SK-N-SH (cell line): ENCODE measurements around the gene XIAP. TPM values are rescaled to one million over a fixed set of nuclear protein-coding genes. Genes with fewer than 3 reads are reported as not detected.

Experiments used
- CTCF ChIA-PET: fragments of 300-600, 350-600 bp; formaldehyde crosslinking; extraction: SDS; loops from one replicate; lab custom pipeline; 2021; lab: Yijun Ruan, JAX
- POLR2A ChIA-PET: fragments of 350-600 bp; sonication (Branson Sonifier 250); formaldehyde crosslinking; extraction: SDS; loops from one replicate; lab custom pipeline; 2020; ENCODE audit warnings: antibody characterized with exemption, inconsistent platforms; lab: Yijun Ruan, JAX
- DNase-seq: peaks from one replicate; pipeline ENCODE4 v3.0.0; 2012
- H2AFZ ChIP-seq: fragments of 200-600 bp; sonication (generic); 2 replicates; pipeline ENCODE4 v1.8.1; 2016; ENCODE audit warnings: antibody characterized with exemption, mild to moderate bottlenecking, low read depth
- H3F3A ChIP-seq: fragments of 200-600 bp; sonication (generic); replicated peaks from 2 replicates; pipeline ENCODE3; 2016; ENCODE audit warnings: antibody characterized with exemption, mild to moderate bottlenecking; ENCODE audit not compliant: insufficient read depth
- H3K27ac ChIP-seq, 2 experiments: fragments of 200-500 bp in 1 of 2; fragments of 200-600 bp in 1 of 2; sonication (Bioruptor generic) in 1 of 2; sonication (generic), shearing (Covaris generic) in 1 of 2; 2 replicates each; pipeline versions ENCODE4 v1.5.1 to v1.6.1; 2014 to 2016; ENCODE audit warnings: low read depth in 2 of 2, inconsistent platforms in 1 of 2, low read length in 1 of 2, mild to moderate bottlenecking in 1 of 2, mixed read lengths in 1 of 2
- H3K27me3 ChIP-seq: fragments of 200-600 bp; sonication (generic), shearing (Covaris generic); 2 replicates; pipeline ENCODE4 v1.6.1; 2016; ENCODE audit warnings: mixed run types; ENCODE audit not compliant: insufficient read depth
- H3K36me3 ChIP-seq, 2 experiments: fragments of 200-500 bp in 1 of 2; fragments of 200-600 bp in 1 of 2; sonication (Bioruptor generic) in 1 of 2; sonication (generic) in 1 of 2; replicated peaks in 1 of 2; 2 replicates each; pipeline versions ENCODE3 to v1.5.1; 2014 to 2016; ENCODE audit warnings: low read length in 1 of 2, mild to moderate bottlenecking in 1 of 2; ENCODE audit not compliant: insufficient read depth in 2 of 2, control insufficient read depth in 1 of 2
- H3K4me1 ChIP-seq, 2 experiments: fragments of 200-500 bp in 1 of 2; fragments of 200-600 bp in 1 of 2; sonication (Bioruptor generic) in 1 of 2; sonication (generic), shearing (Covaris generic) in 1 of 2; 2 replicates each; pipeline versions ENCODE4 v1.5.1 to v1.6.1; 2014 to 2016; ENCODE audit warnings: low read depth in 1 of 2, low read length in 1 of 2, mixed run types in 1 of 2; ENCODE audit not compliant: insufficient read depth in 2 of 2, control insufficient read depth in 1 of 2
- H3K4me2 ChIP-seq: fragments of 200-600 bp; sonication (generic), shearing (Covaris generic); 2 replicates; pipeline ENCODE4 v1.6.1; 2017; ENCODE audit warnings: mixed run types
- H3K4me3 ChIP-seq, 2 experiments: fragments of 200-500 bp in 1 of 2; fragments of 200-600 bp in 1 of 2; sonication (Bioruptor generic) in 1 of 2; sonication (generic), shearing (Covaris generic) in 1 of 2; 2 replicates each; pipeline versions ENCODE4 v1.5.1 to v1.8.1; 2014 to 2016; ENCODE audit warnings: low read depth in 2 of 2, inconsistent platforms in 1 of 2, low read length in 1 of 2, mild to moderate bottlenecking in 1 of 2, mixed read lengths in 1 of 2, moderate library complexity in 1 of 2
- H3K79me2 ChIP-seq: fragments of 200-600 bp; sonication (generic); 2 replicates; pipeline ENCODE4 v1.8.1; 2017; ENCODE audit warnings: mild to moderate bottlenecking; ENCODE audit not compliant: insufficient read depth
- H3K9ac ChIP-seq: fragments of 200-600 bp; sonication (generic); 2 replicates; pipeline ENCODE4 v1.6.1; 2017; ENCODE audit warnings: mixed run types
- H3K9me2 ChIP-seq: fragments of 200-600 bp; sonication (generic); 2 replicates; pipeline ENCODE4 v1.6.1; 2017; ENCODE audit warnings: mixed run types
- H3K9me3 ChIP-seq: fragments of 200-600 bp; sonication (generic); 2 replicates; pipeline ENCODE4 v1.6.1; 2017; ENCODE audit warnings: mixed run types, mild to moderate bottlenecking, moderate library complexity
- H4K20me1 ChIP-seq: fragments of 200-600 bp; sonication (generic); 2 replicates; pipeline ENCODE4 v1.6.1; 2017; ENCODE audit warnings: mild to moderate bottlenecking, mixed run types; ENCODE audit not compliant: insufficient read depth
- CHD2 ChIP-seq: fragments of 150-350 bp; IDR thresholded peaks from 2 replicates; pipeline ENCODE4 v1.6.1; 2018; ENCODE audit warnings: low read length; ENCODE audit not compliant: partially characterized antibody
- EZH2phosphoT487 ChIP-seq: fragments of 200-600 bp; sonication (generic); IDR thresholded peaks from 2 replicates; pipeline ENCODE4 v1.6.1; 2017; ENCODE audit warnings: low read depth, mixed run types, mild to moderate bottlenecking, antibody characterized with exemption, moderate library complexity, borderline replicate concordance
- JUND ChIP-seq: IDR thresholded peaks from 2 replicates; pipeline ENCODE4 v1.4.0; 2012
- MEF2A ChIP-seq: IDR thresholded peaks from 2 replicates; pipeline ENCODE4 v1.4.0; 2012; ENCODE audit warnings: low read depth, borderline replicate concordance
- NRF1 ChIP-seq: IDR thresholded peaks from 2 replicates; pipeline ENCODE4 v1.6.1; 2012; ENCODE audit warnings: low read depth, mild to moderate bottlenecking, low read length
- RAD21 ChIP-seq: IDR thresholded peaks from 2 replicates; pipeline ENCODE4 v1.6.1; 2012; ENCODE audit warnings: mild to moderate bottlenecking, low read length
- RCOR1 ChIP-seq: fragments of 150-350 bp; IDR thresholded peaks from 2 replicates; pipeline ENCODE4 v1.6.1; 2017; ENCODE audit warnings: antibody characterized with exemption, low read length
- SIN3A ChIP-seq: IDR thresholded peaks from 2 replicates; pipeline ENCODE4 v1.6.1; 2012; ENCODE audit warnings: low read depth, mild to moderate bottlenecking, low read length, moderate library complexity, borderline replicate concordance
- SMC3 ChIP-seq: IDR thresholded peaks from 2 replicates; pipeline ENCODE4 v1.6.1; 2012; ENCODE audit warnings: low read depth, low read length, improper control_type of control experiment
- YY1 ChIP-seq: IDR thresholded peaks from 2 replicates; pipeline ENCODE4 v1.4.0; 2012; ENCODE audit warnings: low read depth, mild to moderate bottlenecking
- WGBS: methylation state at CpG from one replicate; pipeline ENCODE4 v1.1.6; 2017; ENCODE audit warnings: low lambda C conversion rate; 5-methylcytosine and 5-hydroxymethylcytosine counted together
- polyA plus RNA-seq, 3 experiments: library from polyadenylated mRNA; depleted of rRNA; stranded (reverse); fragments of >200 nt; gene quantifications; 2 replicates each; pipeline ENCODE4 v1.2.3, GENCODE V29; 2012
- TF ChIP-seq, protein P1 (sequence below): fragments of 150-350 bp; IDR thresholded peaks from 2 replicates; pipeline ENCODE4 v1.6.1; 2017; ENCODE audit warnings: antibody characterized with exemption, low read length, low read depth, borderline replicate concordance
- TF ChIP-seq, protein P2 (sequence below): fragments of 200-600 bp; sonication (generic); IDR thresholded peaks from 2 replicates; pipeline ENCODE4 v1.6.1; 2017; ENCODE audit warnings: antibody characterized with exemption, mild to moderate bottlenecking, moderate library complexity
- TF ChIP-seq, protein P3 (sequence below): IDR thresholded peaks from 2 replicates; pipeline ENCODE4; 2012
- TF ChIP-seq, protein P4 (sequence below): IDR thresholded peaks from 2 replicates; pipeline ENCODE4 v1.4.0; 2012; ENCODE audit warnings: low read depth, borderline replicate concordance
- TF ChIP-seq, protein P5 (sequence below): IDR thresholded peaks from 2 replicates; pipeline ENCODE4 v1.6.1; 2012; ENCODE audit warnings: mild to moderate bottlenecking, low read depth, low read length, moderate library complexity
- TF ChIP-seq, protein P6 (sequence below): fragments of 150-350 bp; IDR thresholded peaks from 2 replicates; pipeline ENCODE4 v1.6.1; 2016; ENCODE audit warnings: mild to moderate bottlenecking, low read depth, low read length

XIAP gene
- polyA plus RNA-seq, 1 of the 3 experiments (the other 2 are of a cell fraction) = 9.1 TPM

DNA sequence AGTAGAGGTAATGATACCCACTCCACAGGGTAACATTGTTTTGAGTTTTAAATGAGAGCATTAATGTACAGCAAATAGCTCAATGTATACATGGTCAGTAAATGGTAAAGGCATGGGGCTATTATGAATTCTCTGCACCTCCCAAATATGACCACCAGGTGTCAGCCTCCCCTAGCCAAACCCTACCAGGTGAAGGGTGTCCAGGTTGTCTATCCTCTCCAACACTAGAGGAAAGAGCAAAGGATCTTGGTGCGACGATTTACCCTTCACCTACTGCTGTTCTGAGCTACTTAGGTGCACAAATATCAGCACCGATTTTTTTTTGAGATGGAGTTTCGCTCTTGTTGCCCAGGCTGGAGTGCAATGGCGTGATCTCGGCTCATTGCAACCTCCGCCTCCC lies 26.5 kb upstream of the XIAP start:
- no peak overlapping the region for H3K4me3 ChIP-seq
- H2AFZ ChIP-seq = no peak overlapping the region
- DNase-seq = peak; percentile 72
- no peaks in the 10 kb centered on the region; the same call in 1 of the 2 replicates for H3K27me3 ChIP-seq
- ChIA-PET CTCF (interaction anchor here (0.6 to 2.8 kb wide), 21 partner anchors 9 to 262 kb away, joined by 3 to 15 read pairs (median 4); no protein-coding TSS in a partner anchor), POLR2A (no interaction called here)
- WGBS = 34% methylated on average over 7 of the region's 7 CpGs
- H3K4me1 ChIP-seq = no peaks in the 10 kb centered on the region
- no peaks in the 10 kb centered on the region for H3K9me2 ChIP-seq
- H3K79me2 ChIP-seq = no peaks in the 10 kb centered on the region
- no peak overlapping the region for H3K4me2 ChIP-seq
- H3K36me3 ChIP-seq = no peaks in the 10 kb centered on the region
- H4K20me1 ChIP-seq = no peaks in the 10 kb centered on the region
- TF ChIP-seq, protein P1, sequence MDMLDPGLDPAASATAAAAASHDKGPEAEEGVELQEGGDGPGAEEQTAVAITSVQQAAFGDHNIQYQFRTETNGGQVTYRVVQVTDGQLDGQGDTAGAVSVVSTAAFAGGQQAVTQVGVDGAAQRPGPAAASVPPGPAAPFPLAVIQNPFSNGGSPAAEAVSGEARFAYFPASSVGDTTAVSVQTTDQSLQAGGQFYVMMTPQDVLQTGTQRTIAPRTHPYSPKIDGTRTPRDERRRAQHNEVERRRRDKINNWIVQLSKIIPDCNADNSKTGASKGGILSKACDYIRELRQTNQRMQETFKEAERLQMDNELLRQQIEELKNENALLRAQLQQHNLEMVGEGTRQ = no peak
- TF ChIP-seq, protein P2, sequence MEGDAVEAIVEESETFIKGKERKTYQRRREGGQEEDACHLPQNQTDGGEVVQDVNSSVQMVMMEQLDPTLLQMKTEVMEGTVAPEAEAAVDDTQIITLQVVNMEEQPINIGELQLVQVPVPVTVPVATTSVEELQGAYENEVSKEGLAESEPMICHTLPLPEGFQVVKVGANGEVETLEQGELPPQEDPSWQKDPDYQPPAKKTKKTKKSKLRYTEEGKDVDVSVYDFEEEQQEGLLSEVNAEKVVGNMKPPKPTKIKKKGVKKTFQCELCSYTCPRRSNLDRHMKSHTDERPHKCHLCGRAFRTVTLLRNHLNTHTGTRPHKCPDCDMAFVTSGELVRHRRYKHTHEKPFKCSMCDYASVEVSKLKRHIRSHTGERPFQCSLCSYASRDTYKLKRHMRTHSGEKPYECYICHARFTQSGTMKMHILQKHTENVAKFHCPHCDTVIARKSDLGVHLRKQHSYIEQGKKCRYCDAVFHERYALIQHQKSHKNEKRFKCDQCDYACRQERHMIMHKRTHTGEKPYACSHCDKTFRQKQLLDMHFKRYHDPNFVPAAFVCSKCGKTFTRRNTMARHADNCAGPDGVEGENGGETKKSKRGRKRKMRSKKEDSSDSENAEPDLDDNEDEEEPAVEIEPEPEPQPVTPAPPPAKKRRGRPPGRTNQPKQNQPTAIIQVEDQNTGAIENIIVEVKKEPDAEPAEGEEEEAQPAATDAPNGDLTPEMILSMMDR = peak; percentile 86
- TF ChIP-seq SMC3 (peak; percentile 81), RAD21 (peak; percentile 91)
- H3K9ac ChIP-seq = no peak overlapping the region
- H3K27ac ChIP-seq = no peak overlapping the region
- no peaks in the 10 kb centered on the region for H3K9me3 ChIP-seq
- H3F3A ChIP-seq = no peaks in the 10 kb centered on the region

DNA sequence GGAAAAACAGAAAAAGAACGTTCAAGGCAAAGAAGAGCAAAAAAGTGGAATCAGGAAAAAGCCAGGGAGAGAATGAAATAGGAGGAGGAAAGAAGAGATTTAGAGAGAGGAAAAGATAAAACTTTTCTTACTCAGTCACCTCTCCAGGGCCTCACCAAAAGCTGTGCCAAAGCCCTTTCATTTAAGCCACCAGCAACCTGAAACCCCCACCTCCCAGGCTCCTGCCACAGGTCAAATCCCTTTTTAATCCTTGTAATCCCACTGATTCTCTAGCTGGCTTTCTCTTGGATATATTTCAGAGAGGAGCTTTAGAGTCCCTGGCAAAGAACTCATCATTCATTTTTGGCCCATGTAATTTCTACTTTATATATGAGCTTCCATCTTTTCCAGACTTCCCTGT lies 25.7 kb upstream of the XIAP start:
- POLR2A ChIA-PET = no interaction called here
- H3K36me3 ChIP-seq = no peaks in the 10 kb centered on the region
- TF ChIP-seq, protein P3, sequence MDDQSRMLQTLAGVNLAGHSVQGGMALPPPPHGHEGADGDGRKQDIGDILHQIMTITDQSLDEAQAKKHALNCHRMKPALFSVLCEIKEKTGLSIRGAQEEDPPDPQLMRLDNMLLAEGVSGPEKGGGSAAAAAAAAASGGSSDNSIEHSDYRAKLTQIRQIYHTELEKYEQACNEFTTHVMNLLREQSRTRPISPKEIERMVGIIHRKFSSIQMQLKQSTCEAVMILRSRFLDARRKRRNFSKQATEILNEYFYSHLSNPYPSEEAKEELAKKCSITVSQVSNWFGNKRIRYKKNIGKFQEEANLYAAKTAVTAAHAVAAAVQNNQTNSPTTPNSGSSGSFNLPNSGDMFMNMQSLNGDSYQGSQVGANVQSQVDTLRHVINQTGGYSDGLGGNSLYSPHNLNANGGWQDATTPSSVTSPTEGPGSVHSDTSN = no peak
- TF ChIP-seq, protein P4, sequence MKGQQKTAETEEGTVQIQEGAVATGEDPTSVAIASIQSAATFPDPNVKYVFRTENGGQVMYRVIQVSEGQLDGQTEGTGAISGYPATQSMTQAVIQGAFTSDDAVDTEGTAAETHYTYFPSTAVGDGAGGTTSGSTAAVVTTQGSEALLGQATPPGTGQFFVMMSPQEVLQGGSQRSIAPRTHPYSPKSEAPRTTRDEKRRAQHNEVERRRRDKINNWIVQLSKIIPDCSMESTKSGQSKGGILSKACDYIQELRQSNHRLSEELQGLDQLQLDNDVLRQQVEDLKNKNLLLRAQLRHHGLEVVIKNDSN = no peak
- TF ChIP-seq, protein P1 = no peak
- TF ChIP-seq YY1 (no peak), JUND (no peak), RAD21 (no peak), NRF1 (no peak), MEF2A (no peak), RCOR1 (no peak), CHD2 (no peak), SIN3A (no peak), EZH2phosphoT487 (no peak)
- TF ChIP-seq, protein P5, sequence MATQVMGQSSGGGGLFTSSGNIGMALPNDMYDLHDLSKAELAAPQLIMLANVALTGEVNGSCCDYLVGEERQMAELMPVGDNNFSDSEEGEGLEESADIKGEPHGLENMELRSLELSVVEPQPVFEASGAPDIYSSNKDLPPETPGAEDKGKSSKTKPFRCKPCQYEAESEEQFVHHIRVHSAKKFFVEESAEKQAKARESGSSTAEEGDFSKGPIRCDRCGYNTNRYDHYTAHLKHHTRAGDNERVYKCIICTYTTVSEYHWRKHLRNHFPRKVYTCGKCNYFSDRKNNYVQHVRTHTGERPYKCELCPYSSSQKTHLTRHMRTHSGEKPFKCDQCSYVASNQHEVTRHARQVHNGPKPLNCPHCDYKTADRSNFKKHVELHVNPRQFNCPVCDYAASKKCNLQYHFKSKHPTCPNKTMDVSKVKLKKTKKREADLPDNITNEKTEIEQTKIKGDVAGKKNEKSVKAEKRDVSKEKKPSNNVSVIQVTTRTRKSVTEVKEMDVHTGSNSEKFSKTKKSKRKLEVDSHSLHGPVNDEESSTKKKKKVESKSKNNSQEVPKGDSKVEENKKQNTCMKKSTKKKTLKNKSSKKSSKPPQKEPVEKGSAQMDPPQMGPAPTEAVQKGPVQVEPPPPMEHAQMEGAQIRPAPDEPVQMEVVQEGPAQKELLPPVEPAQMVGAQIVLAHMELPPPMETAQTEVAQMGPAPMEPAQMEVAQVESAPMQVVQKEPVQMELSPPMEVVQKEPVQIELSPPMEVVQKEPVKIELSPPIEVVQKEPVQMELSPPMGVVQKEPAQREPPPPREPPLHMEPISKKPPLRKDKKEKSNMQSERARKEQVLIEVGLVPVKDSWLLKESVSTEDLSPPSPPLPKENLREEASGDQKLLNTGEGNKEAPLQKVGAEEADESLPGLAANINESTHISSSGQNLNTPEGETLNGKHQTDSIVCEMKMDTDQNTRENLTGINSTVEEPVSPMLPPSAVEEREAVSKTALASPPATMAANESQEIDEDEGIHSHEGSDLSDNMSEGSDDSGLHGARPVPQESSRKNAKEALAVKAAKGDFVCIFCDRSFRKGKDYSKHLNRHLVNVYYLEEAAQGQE = no peak
- TF ChIP-seq, protein P6, sequence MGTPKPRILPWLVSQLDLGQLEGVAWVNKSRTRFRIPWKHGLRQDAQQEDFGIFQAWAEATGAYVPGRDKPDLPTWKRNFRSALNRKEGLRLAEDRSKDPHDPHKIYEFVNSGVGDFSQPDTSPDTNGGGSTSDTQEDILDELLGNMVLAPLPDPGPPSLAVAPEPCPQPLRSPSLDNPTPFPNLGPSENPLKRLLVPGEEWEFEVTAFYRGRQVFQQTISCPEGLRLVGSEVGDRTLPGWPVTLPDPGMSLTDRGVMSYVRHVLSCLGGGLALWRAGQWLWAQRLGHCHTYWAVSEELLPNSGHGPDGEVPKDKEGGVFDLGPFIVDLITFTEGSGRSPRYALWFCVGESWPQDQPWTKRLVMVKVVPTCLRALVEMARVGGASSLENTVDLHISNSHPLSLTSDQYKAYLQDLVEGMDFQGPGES = no peak

More for the DNA sequence above, 25.7 kb upstream of the XIAP start:
- H3K9ac ChIP-seq = no peak overlapping the region
- H4K20me1 ChIP-seq = no peaks in the 10 kb centered on the region
- H3K9me2 ChIP-seq = no peaks in the 10 kb centered on the region
- no peaks in the 10 kb centered on the region for H3K9me3 ChIP-seq
- no peaks in the 10 kb centered on the region for H3K4me1 ChIP-seq
- no peaks in the 10 kb centered on the region for H3K79me2 ChIP-seq
- H2AFZ ChIP-seq = no peak overlapping the region
- no peaks in the 10 kb centered on the region for H3F3A ChIP-seq
- CTCF ChIA-PET = interaction anchor here (0.7 to 2.8 kb wide), 18 partner anchors 8 to 184 kb away, joined by 3 to 15 read pairs (median 4); no protein-coding TSS in a partner anchor
- DNase-seq = no peak
- WGBS = 50% methylated on average over 1 of the region's 1 CpG
- no peak overlapping the region for H3K27ac ChIP-seq
- H3K4me3 ChIP-seq = no peak overlapping the region
- H3K27me3 ChIP-seq = no peaks in the 10 kb centered on the region; the same call in 1 of the 2 replicates
- H3K4me2 ChIP-seq = no peak overlapping the region
